ENCODE data around the gene SNED1. TPM values are rescaled to one million over a fixed set of nuclear protein-coding genes. Genes with fewer than 3 reads are reported as not detected.

SNED1 gene
- total and polyA plus RNA-seq, 2 experiments from 2014 or later: 1.5 to 2.8 TPM

DNA sequence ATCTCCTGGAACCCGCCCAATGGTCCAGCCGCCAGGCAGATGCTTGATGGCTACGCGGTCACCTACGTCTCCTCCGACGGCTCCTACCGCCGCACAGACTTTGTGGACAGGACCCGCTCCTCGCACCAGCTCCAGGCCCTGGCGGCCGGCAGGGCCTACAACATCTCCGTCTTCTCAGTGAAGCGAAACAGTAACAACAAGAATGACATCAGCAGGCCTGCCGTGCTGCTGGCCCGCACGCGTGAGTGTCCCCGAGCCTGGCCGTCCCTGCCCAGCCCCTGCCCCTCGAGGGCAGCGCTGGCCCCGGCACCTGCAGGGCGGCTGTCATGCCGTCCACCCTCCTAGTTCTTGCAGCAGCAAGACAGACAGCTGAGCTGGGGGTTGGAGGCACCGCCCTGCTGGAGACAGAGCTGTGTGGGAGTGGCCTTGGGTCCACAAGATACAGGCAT is 67.0 kb downstream of the SNED1 start:
- TF ChIP-seq EZH2phosphoT487 (IDR thresholded peaks at IDR 0.05; ENCODE audit: unreplicated experiment) (no peak), JUNB (IDR thresholded peaks at IDR 0.05; ENCODE audit: unreplicated experiment) (no peak), EZH2 (IDR thresholded peaks at IDR 0.05; ENCODE audit: low read depth, unreplicated experiment) (no peak), STAT1 (IDR thresholded peaks at IDR 0.05; ENCODE audit: unreplicated experiment) (no peak), NANOG (IDR thresholded peaks at IDR 0.05; ENCODE audit: borderline replicate concordance) (no peak), ZNF114 (CRISPR knock-in tag; IDR thresholded peaks at IDR 0.05) (no peak), POLR2AphosphoS5 (IDR thresholded peaks at IDR 0.05; ENCODE audit: low read depth) (no peak), ZNF331 (CRISPR knock-in tag; IDR thresholded peaks at IDR 0.05; ENCODE audit: low read depth) (no peak), CREB1 (CRISPR knock-in tag; IDR thresholded peaks at IDR 0.05; ENCODE audit: low read depth) (no peak)
- TF ChIP-seq, protein P1, sequence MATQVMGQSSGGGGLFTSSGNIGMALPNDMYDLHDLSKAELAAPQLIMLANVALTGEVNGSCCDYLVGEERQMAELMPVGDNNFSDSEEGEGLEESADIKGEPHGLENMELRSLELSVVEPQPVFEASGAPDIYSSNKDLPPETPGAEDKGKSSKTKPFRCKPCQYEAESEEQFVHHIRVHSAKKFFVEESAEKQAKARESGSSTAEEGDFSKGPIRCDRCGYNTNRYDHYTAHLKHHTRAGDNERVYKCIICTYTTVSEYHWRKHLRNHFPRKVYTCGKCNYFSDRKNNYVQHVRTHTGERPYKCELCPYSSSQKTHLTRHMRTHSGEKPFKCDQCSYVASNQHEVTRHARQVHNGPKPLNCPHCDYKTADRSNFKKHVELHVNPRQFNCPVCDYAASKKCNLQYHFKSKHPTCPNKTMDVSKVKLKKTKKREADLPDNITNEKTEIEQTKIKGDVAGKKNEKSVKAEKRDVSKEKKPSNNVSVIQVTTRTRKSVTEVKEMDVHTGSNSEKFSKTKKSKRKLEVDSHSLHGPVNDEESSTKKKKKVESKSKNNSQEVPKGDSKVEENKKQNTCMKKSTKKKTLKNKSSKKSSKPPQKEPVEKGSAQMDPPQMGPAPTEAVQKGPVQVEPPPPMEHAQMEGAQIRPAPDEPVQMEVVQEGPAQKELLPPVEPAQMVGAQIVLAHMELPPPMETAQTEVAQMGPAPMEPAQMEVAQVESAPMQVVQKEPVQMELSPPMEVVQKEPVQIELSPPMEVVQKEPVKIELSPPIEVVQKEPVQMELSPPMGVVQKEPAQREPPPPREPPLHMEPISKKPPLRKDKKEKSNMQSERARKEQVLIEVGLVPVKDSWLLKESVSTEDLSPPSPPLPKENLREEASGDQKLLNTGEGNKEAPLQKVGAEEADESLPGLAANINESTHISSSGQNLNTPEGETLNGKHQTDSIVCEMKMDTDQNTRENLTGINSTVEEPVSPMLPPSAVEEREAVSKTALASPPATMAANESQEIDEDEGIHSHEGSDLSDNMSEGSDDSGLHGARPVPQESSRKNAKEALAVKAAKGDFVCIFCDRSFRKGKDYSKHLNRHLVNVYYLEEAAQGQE (IDR thresholded peaks at IDR 0.05; ENCODE audit: unreplicated experiment): no peak
- TF ChIP-seq, protein P2, sequence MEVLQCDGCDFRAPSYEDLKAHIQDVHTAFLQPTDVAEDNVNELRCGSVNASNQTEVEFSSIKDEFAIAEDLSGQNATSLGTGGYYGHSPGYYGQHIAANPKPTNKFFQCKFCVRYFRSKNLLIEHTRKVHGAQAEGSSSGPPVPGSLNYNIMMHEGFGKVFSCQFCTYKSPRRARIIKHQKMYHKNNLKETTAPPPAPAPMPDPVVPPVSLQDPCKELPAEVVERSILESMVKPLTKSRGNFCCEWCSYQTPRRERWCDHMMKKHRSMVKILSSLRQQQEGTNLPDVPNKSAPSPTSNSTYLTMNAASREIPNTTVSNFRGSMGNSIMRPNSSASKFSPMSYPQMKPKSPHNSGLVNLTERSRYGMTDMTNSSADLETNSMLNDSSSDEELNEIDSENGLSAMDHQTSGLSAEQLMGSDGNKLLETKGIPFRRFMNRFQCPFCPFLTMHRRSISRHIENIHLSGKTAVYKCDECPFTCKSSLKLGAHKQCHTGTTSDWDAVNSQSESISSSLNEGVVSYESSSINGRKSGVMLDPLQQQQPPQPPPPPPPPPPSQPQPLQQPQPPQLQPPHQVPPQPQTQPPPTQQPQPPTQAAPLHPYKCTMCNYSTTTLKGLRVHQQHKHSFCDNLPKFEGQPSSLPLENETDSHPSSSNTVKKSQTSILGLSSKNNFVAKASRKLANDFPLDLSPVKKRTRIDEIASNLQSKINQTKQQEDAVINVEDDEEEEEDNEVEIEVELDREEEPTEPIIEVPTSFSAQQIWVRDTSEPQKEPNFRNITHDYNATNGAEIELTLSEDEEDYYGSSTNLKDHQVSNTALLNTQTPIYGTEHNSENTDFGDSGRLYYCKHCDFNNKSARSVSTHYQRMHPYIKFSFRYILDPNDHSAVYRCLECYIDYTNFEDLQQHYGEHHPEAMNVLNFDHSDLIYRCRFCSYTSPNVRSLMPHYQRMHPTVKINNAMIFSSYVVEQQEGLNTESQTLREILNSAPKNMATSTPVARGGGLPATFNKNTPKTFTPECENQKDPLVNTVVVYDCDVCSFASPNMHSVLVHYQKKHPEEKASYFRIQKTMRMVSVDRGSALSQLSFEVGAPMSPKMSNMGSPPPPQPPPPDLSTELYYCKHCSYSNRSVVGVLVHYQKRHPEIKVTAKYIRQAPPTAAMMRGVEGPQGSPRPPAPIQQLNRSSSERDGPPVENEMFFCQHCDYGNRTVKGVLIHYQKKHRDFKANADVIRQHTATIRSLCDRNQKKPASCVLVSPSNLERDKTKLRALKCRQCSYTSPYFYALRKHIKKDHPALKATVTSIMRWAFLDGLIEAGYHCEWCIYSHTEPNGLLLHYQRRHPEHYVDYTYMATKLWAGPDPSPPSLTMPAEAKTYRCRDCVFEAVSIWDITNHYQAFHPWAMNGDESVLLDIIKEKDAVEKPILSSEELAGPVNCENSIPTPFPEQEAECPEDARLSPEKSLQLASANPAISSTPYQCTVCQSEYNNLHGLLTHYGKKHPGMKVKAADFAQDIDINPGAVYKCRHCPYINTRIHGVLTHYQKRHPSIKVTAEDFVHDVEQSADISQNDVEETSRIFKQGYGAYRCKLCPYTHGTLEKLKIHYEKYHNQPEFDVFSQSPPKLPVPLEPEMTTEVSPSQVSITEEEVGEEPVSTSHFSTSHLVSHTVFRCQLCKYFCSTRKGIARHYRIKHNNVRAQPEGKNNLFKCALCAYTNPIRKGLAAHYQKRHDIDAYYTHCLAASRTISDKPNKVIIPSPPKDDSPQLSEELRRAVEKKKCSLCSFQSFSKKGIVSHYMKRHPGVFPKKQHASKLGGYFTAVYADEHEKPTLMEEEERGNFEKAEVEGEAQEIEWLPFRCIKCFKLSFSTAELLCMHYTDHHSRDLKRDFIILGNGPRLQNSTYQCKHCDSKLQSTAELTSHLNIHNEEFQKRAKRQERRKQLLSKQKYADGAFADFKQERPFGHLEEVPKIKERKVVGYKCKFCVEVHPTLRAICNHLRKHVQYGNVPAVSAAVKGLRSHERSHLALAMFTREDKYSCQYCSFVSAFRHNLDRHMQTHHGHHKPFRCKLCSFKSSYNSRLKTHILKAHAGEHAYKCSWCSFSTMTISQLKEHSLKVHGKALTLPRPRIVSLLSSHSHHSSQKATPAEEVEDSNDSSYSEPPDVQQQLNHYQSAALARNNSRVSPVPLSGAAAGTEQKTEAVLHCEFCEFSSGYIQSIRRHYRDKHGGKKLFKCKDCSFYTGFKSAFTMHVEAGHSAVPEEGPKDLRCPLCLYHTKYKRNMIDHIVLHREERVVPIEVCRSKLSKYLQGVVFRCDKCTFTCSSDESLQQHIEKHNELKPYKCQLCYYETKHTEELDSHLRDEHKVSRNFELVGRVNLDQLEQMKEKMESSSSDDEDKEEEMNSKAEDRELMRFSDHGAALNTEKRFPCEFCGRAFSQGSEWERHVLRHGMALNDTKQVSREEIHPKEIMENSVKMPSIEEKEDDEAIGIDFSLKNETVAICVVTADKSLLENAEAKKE (CRISPR knock-in tag; IDR thresholded peaks at IDR 0.05): no peak
- TF ChIP-seq, protein P3, sequence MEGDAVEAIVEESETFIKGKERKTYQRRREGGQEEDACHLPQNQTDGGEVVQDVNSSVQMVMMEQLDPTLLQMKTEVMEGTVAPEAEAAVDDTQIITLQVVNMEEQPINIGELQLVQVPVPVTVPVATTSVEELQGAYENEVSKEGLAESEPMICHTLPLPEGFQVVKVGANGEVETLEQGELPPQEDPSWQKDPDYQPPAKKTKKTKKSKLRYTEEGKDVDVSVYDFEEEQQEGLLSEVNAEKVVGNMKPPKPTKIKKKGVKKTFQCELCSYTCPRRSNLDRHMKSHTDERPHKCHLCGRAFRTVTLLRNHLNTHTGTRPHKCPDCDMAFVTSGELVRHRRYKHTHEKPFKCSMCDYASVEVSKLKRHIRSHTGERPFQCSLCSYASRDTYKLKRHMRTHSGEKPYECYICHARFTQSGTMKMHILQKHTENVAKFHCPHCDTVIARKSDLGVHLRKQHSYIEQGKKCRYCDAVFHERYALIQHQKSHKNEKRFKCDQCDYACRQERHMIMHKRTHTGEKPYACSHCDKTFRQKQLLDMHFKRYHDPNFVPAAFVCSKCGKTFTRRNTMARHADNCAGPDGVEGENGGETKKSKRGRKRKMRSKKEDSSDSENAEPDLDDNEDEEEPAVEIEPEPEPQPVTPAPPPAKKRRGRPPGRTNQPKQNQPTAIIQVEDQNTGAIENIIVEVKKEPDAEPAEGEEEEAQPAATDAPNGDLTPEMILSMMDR (conservative IDR thresholded peaks at IDR 0.05; ENCODE audit: low read depth in 2 of 2): no peak
- TF ChIP-seq, protein P4, sequence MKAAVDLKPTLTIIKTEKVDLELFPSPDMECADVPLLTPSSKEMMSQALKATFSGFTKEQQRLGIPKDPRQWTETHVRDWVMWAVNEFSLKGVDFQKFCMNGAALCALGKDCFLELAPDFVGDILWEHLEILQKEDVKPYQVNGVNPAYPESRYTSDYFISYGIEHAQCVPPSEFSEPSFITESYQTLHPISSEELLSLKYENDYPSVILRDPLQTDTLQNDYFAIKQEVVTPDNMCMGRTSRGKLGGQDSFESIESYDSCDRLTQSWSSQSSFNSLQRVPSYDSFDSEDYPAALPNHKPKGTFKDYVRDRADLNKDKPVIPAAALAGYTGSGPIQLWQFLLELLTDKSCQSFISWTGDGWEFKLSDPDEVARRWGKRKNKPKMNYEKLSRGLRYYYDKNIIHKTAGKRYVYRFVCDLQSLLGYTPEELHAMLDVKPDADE (IDR thresholded peaks at IDR 0.05): no peak
- Histone ChIP-seq H3K36me3 (ENCODE audit: insufficient read depth) (no peaks in the 10 kb centered on the region), H2AFZ (no peak overlapping the region), H4K20me1 (replicated peaks; ENCODE audit: insufficient read depth) (no peaks in the 10 kb centered on the region), H3K4me3 (no peak overlapping the region), H3K27me3 (ENCODE audit: insufficient read depth) (no peaks in the 10 kb centered on the region), H3K4me2 (no peak overlapping the region), H3F3A (replicated peaks; ENCODE audit: low read depth) (no peaks in the 10 kb centered on the region), H3K9me2 (ENCODE audit: insufficient read depth) (no peaks in the 10 kb centered on the region), H3K79me2 (replicated peaks; ENCODE audit: insufficient read depth) (no peaks in the 10 kb centered on the region), H3K27ac (ENCODE audit: low read depth) (no peak overlapping the region), H3K4me1 (ENCODE audit: insufficient read depth) (no peaks in the 10 kb centered on the region)
- Mint-ChIP-seq H3K4me1 (no peaks in the 10 kb centered on the region; the same call in 2 of the 3 replicates), H3K9me3 (no peaks in the 10 kb centered on the region), H3K36me3 (ENCODE audit: low read depth) (no peaks in the 10 kb centered on the region), H3K4me3 (no peak overlapping the region), H3K27me3 (ENCODE audit: insufficient read depth, low read depth, poor library complexity) (peaks cover 10% of the 10 kb centered on the region), H3K27ac (no peak overlapping the region)
- DNase-seq (ENCODE audit: low spot score): peak; percentile 40
- no peak; the same call in 2 of the 3 replicates for ATAC-seq

Measured in GM23338 (cell line).